GM23338 (cell line): ENCODE data around the gene OARD1. TPM values are rescaled to one million over a fixed set of nuclear protein-coding genes. Genes with fewer than 3 reads are reported as not detected.

Experiments used
- ATAC-seq: fragments of 200-7000 bp; cut with Tn5 transposase; 3 replicates; pipeline ENCODE4 v1.9.1; 2020
- DNase-seq: peaks from one replicate; pipeline ENCODE4 v3.0.0-alpha.2; 2015; ENCODE audit warnings: low spot score
- H2AFZ ChIP-seq: fragments of 200-600 bp; sonication (generic); 2 replicates; pipeline ENCODE4 v1.8.0; 2016; ENCODE audit warnings: antibody characterized with exemption, mild to moderate bottlenecking, moderate library complexity
- H3F3A ChIP-seq: fragments of 200-600 bp; sonication (generic); replicated peaks from 2 replicates; pipeline ENCODE4 v1.8.0; 2017; ENCODE audit warnings: antibody characterized with exemption, mixed run types, low read depth
- H3K27ac ChIP-seq: fragments of 200-600 bp; sonication (generic); 2 replicates; pipeline ENCODE4 v1.6.1; 2016; ENCODE audit warnings: low read depth
- H3K27me3 ChIP-seq: fragments of 200-600 bp; sonication (generic); 2 replicates; pipeline ENCODE4 v1.8.0; 2016; ENCODE audit warnings: mild to moderate bottlenecking, mixed run types, moderate library complexity; ENCODE audit not compliant: insufficient read depth
- H3K36me3 ChIP-seq: fragments of 200-600 bp; sonication (generic); 2 replicates; pipeline ENCODE4 v1.8.0; 2016; ENCODE audit warnings: mild to moderate bottlenecking; ENCODE audit not compliant: insufficient read depth
- H3K4me1 ChIP-seq: fragments of 200-600 bp; sonication (generic); 2 replicates; pipeline ENCODE4 v1.8.0; 2016; ENCODE audit warnings: mild to moderate bottlenecking, moderate library complexity; ENCODE audit not compliant: insufficient read depth
- H3K4me2 ChIP-seq: fragments of 200-600 bp; sonication (generic); 2 replicates; pipeline ENCODE4 v1.7.1; 2017; ENCODE audit warnings: mixed run types
- H3K4me3 ChIP-seq: fragments of 200-600 bp; sonication (generic); 2 replicates; pipeline ENCODE4 v1.6.1; 2016; ENCODE audit warnings: mixed run types
- H3K79me2 ChIP-seq: fragments of 200-600 bp; sonication (generic); replicated peaks from 2 replicates; pipeline ENCODE4 v1.8.0; 2017; ENCODE audit warnings: mild to moderate bottlenecking; ENCODE audit not compliant: insufficient read depth
- H3K9me2 ChIP-seq: fragments of 200-600 bp; sonication (generic); 2 replicates; pipeline ENCODE4 v1.8.0; 2017; ENCODE audit not compliant: insufficient read depth
- H4K20me1 ChIP-seq: fragments of 200-600 bp; sonication (generic); replicated peaks from 2 replicates; pipeline ENCODE4 v1.8.0; 2017; ENCODE audit warnings: mild to moderate bottlenecking; ENCODE audit not compliant: insufficient read depth
- H3K27ac Mint-ChIP-seq: 2 replicates; pipeline ENCODE4 v1.8.0; 2020; ENCODE audit warnings: inconsistent platforms, mild to moderate bottlenecking, moderate library complexity, mixed read lengths
- H3K27me3 Mint-ChIP-seq: 3 replicates; pipeline ENCODE4 v1.8.0; 2022; ENCODE audit warnings: low read depth, mild to moderate bottlenecking, moderate library complexity, mixed read lengths, inconsistent platforms; ENCODE audit not compliant: insufficient read depth, poor library complexity
- H3K36me3 Mint-ChIP-seq: 3 replicates; pipeline ENCODE4 v1.8.0; 2021; ENCODE audit warnings: low read depth, mild to moderate bottlenecking, inconsistent platforms, moderate library complexity, mixed read lengths
- H3K4me1 Mint-ChIP-seq: 3 replicates; pipeline ENCODE4 v1.8.0; 2020; ENCODE audit warnings: mild to moderate bottlenecking, inconsistent platforms, mixed read lengths
- H3K4me3 Mint-ChIP-seq: 3 replicates; pipeline ENCODE4 v1.8.0; 2021; ENCODE audit warnings: moderate library complexity, mild to moderate bottlenecking, inconsistent platforms, mixed read lengths
- H3K9me3 Mint-ChIP-seq: 3 replicates; pipeline ENCODE4 v1.8.0; 2020; ENCODE audit warnings: moderate library complexity, mild to moderate bottlenecking, inconsistent platforms, mixed read lengths
- CREB1 ChIP-seq: fragments of 250-450 bp; sonication (Bioruptor Pico); IDR thresholded peaks from 2 replicates; pipeline ENCODE4 v1.5.0; 2020; ENCODE audit warnings: low read depth, mild to moderate bottlenecking, moderate library complexity
- EZH2phosphoT487 ChIP-seq: fragments of 200-600 bp; sonication (generic); IDR thresholded peaks from one replicate; pipeline ENCODE4 v1.8.1; 2018; ENCODE audit warnings: antibody characterized with exemption; ENCODE audit not compliant: unreplicated experiment
- JUNB ChIP-seq: IDR thresholded peaks from one replicate; pipeline ENCODE4 v1.6.1; 2016; ENCODE audit warnings: antibody characterized with exemption; ENCODE audit not compliant: unreplicated experiment
- POLR2AphosphoS5 ChIP-seq: IDR thresholded peaks from 2 replicates; pipeline ENCODE4 v1.6.1; 2016; ENCODE audit warnings: antibody characterized with exemption, low read depth
- STAT1 ChIP-seq: IDR thresholded peaks from one replicate; pipeline ENCODE4 v1.6.1; 2016; ENCODE audit warnings: antibody characterized with exemption; ENCODE audit not compliant: unreplicated experiment
- ZNF331 ChIP-seq: fragments of 250-450 bp; sonication (Bioruptor Pico); IDR thresholded peaks from 2 replicates; pipeline ENCODE4 v1.5.0; 2020; ENCODE audit warnings: low read depth, mild to moderate bottlenecking, moderate library complexity
- ZNF462 ChIP-seq: fragments of 250-450 bp; sonication (Bioruptor Pico); IDR thresholded peaks from 2 replicates; pipeline ENCODE4 v1.5.0; 2020; ENCODE audit warnings: mild to moderate bottlenecking, moderate library complexity
- polyA plus RNA-seq: library from polyadenylated mRNA; unstranded; fragments of >200 nt; fragmentation: Nextera tagmentation; extraction: Ambion mirVana; gene quantifications from 2 replicates; pipeline ENCODE4 v1.2.1, GENCODE V29; 2016
- total RNA-seq: library from RNA; depleted of rRNA; stranded (reverse); fragments of >200 nt; shearing (Covaris generic); gene quantifications from 2 replicates; pipeline ENCODE4 v1.2.3, GENCODE V29; 2014
- TF ChIP-seq, protein P1 (sequence below): IDR thresholded peaks from 2 replicates; pipeline ENCODE4 v1.6.1; 2016; ENCODE audit warnings: antibody characterized with exemption

OARD1 gene
- total and polyA plus RNA-seq, 2 experiments from 2014 or later = 25.9 to 60.8 TPM

DNA sequence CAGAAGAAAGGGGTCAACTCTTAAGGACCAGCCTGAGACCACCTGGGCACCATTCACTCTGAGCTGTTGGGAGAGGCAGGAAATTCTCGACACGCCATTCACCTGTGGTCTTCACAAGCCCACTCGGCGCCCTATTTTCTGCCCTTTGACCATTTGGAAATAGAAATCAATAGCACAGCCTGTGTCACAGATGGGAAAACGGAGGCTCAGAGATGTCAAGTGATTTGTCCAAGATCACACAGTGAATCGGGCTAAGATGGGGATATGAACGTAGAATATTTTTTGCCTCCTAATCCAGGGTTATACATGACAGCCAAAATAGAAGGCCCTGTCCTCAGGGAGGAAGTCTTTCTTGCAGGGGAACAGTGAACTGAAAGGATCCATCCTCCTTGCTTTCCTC lies 22.2 kb downstream of the OARD1 start:
- Mint-ChIP-seq H3K27me3 (peaks cover 4% of the 10 kb centered on the region), H3K9me3 (no peaks in the 10 kb centered on the region), H3K36me3 (no peaks in the 10 kb centered on the region), H3K4me3 (no peak overlapping the region), H3K4me1 (peaks cover 19% of the 10 kb centered on the region), H3K27ac (no peak overlapping the region)
- H3K4me2 ChIP-seq = no peak overlapping the region
- H4K20me1 ChIP-seq = no peaks in the 10 kb centered on the region
- DNase-seq (no peak), ATAC-seq (no peak)
- H3F3A ChIP-seq = no peaks in the 10 kb centered on the region
- H3K4me3 ChIP-seq = no peak overlapping the region
- peaks cover 12% of the 10 kb centered on the region for H3K4me1 ChIP-seq
- no peaks in the 10 kb centered on the region for H3K79me2 ChIP-seq
- no peak overlapping the region for H3K27ac ChIP-seq
- H3K36me3 ChIP-seq = no peaks in the 10 kb centered on the region
- no peak overlapping the region for H2AFZ ChIP-seq
- TF ChIP-seq EZH2phosphoT487 (no peak), STAT1 (no peak)
- no peaks in the 10 kb centered on the region for H3K9me2 ChIP-seq
- no peaks in the 10 kb centered on the region for H3K27me3 ChIP-seq

DNA sequence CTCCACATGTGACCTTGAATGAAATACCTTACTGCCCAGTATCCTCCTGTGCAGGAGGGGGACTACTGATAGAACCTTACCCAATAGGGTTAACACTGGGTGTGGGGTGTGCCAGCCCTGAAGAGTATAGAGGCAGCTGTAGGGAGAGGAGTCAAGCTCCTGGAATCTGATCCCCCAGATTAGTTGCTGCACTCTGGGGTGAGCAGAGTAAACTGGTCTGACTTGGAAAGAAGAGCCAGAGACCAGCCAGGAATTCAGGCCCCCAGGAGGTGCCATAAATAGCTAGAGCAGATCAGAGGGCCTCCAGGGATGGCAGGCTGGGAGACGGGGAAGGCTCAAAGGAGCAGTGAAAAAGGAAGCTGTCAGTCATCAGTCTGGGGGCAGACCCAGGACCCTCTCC lies 22.6 kb downstream of the OARD1 start:
- TF ChIP-seq JUNB = no peak
- Mint-ChIP-seq H3K27ac (no peak overlapping the region), H3K9me3 (no peaks in the 10 kb centered on the region), H3K36me3 (no peaks in the 10 kb centered on the region), H3K4me1 (peaks cover 19% of the 10 kb centered on the region), H3K27me3 (peaks cover 2% of the 10 kb centered on the region), H3K4me3 (no peak overlapping the region)
- Histone ChIP-seq H3K36me3 (no peaks in the 10 kb centered on the region), H3F3A (no peaks in the 10 kb centered on the region), H3K9me2 (no peaks in the 10 kb centered on the region), H4K20me1 (no peaks in the 10 kb centered on the region), H3K79me2 (no peaks in the 10 kb centered on the region), H3K4me1 (peaks cover 12% of the 10 kb centered on the region), H3K27ac (no peak overlapping the region), H3K27me3 (no peaks in the 10 kb centered on the region), H3K4me3 (no peak overlapping the region), H3K4me2 (no peak overlapping the region), H2AFZ (no peak overlapping the region)
- ATAC-seq (peak; percentile 39; the same call in 2 of the 3 replicates), DNase-seq (no peak)

GRCh38 chr6:41047745-41048732 lies 24.1 kb downstream of the OARD1 start:
- DNase-seq (no peak), ATAC-seq (no peak)
- Histone ChIP-seq H3K79me2 (no peaks in the 10 kb centered on the region), H3K9me2 (no peaks in the 10 kb centered on the region), H3K27me3 (no peaks in the 10 kb centered on the region), H3K36me3 (no peaks in the 10 kb centered on the region), H3F3A (no peaks in the 10 kb centered on the region), H3K4me3 (no peak overlapping the region), H3K4me2 (no peak overlapping the region), H2AFZ (no peak overlapping the region), H3K4me1 (peaks cover 12% of the 10 kb centered on the region), H4K20me1 (no peaks in the 10 kb centered on the region), H3K27ac (no peak overlapping the region)
- H3K27ac Mint-ChIP-seq = no peak overlapping the region
- H3K4me3 Mint-ChIP-seq = no peak overlapping the region
- peaks cover 2% of the 10 kb centered on the region for H3K27me3 Mint-ChIP-seq
- peaks cover 15% of the 10 kb centered on the region for H3K4me1 Mint-ChIP-seq
- H3K36me3 Mint-ChIP-seq = no peaks in the 10 kb centered on the region
- H3K9me3 Mint-ChIP-seq = no peaks in the 10 kb centered on the region
- no peak for TF ChIP-seq POLR2AphosphoS5
- TF ChIP-seq ZNF331 = no peak
- TF ChIP-seq CREB1 (CRISPR knock-in tag) = no peak
- TF ChIP-seq, protein P1, sequence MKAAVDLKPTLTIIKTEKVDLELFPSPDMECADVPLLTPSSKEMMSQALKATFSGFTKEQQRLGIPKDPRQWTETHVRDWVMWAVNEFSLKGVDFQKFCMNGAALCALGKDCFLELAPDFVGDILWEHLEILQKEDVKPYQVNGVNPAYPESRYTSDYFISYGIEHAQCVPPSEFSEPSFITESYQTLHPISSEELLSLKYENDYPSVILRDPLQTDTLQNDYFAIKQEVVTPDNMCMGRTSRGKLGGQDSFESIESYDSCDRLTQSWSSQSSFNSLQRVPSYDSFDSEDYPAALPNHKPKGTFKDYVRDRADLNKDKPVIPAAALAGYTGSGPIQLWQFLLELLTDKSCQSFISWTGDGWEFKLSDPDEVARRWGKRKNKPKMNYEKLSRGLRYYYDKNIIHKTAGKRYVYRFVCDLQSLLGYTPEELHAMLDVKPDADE = no peak
- no peak for TF ChIP-seq JUNB
- TF ChIP-seq ZNF462 = no peak
- no peak for TF ChIP-seq STAT1
